Loucy (cell line): Measurements from ENCODE around the gene ATAD2B.

Source experiments
- CTCF ChIP-seq: fragments of 200-600 bp; sonication (generic); conservative IDR thresholded peaks from 2 replicates; pipeline ENCODE4 v1.5.1; 2014; ENCODE audit warnings: mild to moderate bottlenecking, antibody characterized with exemption, low read length
- EZH2phosphoT487 ChIP-seq: fragments of 200-600 bp; IDR thresholded peaks from 2 replicates; pipeline ENCODE4 v1.6.1; 2018; ENCODE audit warnings: antibody characterized with exemption, mild to moderate bottlenecking, moderate library complexity, borderline replicate concordance

GRCh38 chr2:23777826-23778225, 149.1 kb downstream of the ATAD2B start:
- no peak for TF ChIP-seq CTCF
- TF ChIP-seq EZH2phosphoT487 = no peak
